Measurements from ENCODE around the gene CD28. TPM values are rescaled to one million over a fixed set of nuclear protein-coding genes. Genes with fewer than 3 reads are reported as not detected.
"Not testable (repeated sequence)": the region's sequence is repeated elsewhere in the genome, so short reads cannot be mapped to it uniquely, and the experiment has no call there.

The CD28 gene
- total RNA-seq, 2 donors from 2014 or later: 2.5 to 2.9 TPM

- intact Hi-C loops (cut with DNase I): no loop called here
- no peak for DNase-seq
- ATAC-seq: no peak
Observed at GRCh38 chr2:203763241-203763937, 57.0 kb downstream of the CD28 start.

GRCh38 chr2:203763938-203764664 is 57.7 kb downstream of the CD28 start:
- intact Hi-C loops (cut with DNase I): no loop called here
- DNase-seq (no peak), ATAC-seq (no peak)

GRCh38 chr2:203772456-203773165 is 66.2 kb downstream of the CD28 start:
- intact Hi-C loops (cut with DNase I): no loop called here

GRCh38 chr2:203774760-203775159 is 68.3 kb downstream of the CD28 start:
- no peak for ATAC-seq
- DNase-seq: no peak
- intact Hi-C loops (cut with DNase I): no loop called here

More at GRCh38 chr2:203772456-203773165, 66.2 kb downstream of the CD28 start:
- no peak for DNase-seq
- ATAC-seq: no peak

GRCh38 chr2:203775684-203776083 is 69.2 kb downstream of the CD28 start:
- DNase-seq: no peak
- ATAC-seq: no peak
- intact Hi-C loops (cut with DNase I): no loop called here

GRCh38 chr2:203777030-203777429 is 70.6 kb downstream of the CD28 start:
- peak in 1 of 2 donors; percentile 70 for ATAC-seq
- intact Hi-C loops (cut with DNase I): no loop called here
- no peak for DNase-seq

DNA sequence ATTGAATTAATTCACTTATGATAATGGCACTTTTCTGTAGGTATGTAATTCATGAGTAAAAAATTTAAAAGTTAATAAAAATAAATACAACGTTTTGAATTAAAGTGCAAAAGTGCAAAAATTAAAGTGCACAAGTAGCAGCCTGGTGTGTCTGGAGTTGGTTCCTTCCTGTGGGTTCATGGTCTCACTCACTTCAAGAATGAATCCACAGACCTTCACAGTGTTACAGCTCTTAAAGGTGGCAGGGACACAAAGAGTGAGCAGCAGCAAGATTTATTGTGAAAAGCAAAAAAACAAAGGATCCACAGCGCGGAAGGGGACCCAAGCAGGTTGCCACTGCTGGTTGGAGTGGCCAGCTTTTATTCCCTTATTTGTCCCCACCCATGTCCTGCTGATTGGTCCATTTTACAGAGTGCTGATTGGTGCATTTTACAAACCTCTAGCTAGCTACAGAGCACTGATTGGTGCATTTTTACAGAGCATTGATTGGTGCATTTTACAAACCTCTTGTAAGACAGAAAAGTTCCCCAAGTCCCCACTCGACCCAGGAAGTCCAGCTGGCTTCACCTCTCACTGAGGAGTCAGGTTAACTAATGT is 73.1 kb downstream of the CD28 start:
- intact Hi-C loops (cut with DNase I); ATAC-seq; DNase-seq: not testable (repeated sequence)

DNA sequence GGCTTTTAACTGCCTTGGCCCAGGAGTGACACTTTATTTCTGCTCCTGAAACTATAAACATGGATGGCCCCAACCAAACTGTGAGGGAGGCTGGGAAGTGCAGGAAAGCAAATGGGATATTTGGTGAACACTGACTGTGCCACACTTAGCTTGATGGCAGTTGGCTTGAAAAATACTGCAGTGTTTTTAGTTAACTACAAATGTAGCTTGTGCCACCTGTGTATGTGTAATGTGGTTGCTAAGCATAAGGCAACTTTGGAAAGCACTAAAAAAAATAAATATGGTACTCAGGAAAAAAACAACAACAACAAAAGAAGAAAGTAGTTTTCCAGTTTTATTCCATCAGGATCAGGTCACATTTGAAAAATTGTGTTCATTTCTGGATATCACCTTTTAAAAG is 73.8 kb downstream of the CD28 start:
- ATAC-seq (no peak), DNase-seq (no peak)
- intact Hi-C loops (cut with DNase I): no loop called here

- no peak for ATAC-seq
- intact Hi-C loops (cut with DNase I): no loop called here
- DNase-seq: no peak
Observed at GRCh38 chr2:203781151-203781550, 74.7 kb downstream of the CD28 start.

DNA sequence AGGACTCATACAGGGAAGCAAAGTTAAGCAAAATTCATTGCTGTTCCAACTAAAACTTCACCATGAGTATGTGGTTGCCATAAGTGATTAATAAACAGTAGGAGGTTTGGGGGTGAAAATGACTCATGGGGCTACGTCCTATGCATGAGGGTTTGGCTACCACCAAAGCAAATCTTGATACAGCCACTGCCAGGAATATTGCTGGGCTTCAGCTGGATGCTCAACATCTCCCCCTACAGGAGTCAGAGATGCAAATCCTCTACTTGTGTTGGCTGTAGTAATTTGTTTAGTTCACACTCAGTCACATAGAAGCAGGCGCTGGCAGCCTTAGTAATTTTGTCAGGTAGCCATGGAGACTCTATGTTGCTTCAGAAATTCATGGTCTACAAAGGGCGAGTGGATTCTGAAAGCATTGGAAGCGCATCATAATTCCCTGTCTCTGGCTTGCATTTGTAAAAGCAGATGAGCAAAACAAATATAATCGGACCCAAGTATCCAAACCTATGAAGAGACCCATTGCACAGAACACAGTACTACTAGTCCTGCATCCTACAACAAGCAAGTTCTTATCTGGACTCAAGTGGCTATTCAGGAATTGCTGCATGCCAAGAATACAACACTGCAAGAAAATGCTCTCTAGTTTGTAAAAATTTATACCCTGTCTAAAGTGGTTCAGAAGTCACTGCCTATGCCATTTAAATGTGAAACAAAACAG is 76.0 kb downstream of the CD28 start:
- intact Hi-C loops (cut with DNase I): no loop called here
- DNase-seq (peak; percentile 46), ATAC-seq (peak; percentile 71 to 89)

DNA sequence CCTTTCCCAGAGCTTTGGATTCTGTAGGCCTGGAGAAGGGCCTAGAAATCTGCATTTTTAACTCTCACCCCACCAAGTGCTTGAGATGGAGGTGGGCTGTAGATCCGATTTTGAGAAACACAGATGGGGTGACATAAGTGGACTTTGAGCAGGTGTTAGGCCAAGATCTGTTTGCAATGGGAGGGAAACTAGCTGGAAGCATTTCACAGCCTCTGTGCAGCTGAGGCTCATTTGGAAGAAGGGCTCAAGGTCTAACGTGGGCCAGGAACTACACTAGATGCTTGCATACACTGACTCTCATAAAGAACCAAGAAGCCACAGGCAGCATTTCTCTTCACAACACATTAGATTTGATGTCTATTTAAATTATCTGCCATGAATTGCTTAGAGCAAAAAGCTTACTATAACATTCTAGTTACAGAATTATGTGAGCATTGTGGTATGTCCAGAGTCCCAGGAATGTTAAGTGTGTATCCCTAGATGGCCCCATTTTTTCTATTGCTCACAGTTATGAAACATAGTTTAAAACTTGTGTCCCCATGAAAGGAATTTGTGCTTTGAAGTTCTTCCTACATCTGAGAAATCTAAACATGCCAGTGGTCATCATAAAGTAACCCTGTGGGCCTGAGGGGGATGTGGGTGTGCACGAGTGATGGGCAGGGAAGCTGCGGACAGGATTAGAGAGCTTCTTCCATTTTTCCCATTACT is 77.2 kb downstream of the CD28 start:
- no peak for ATAC-seq
- no peak for DNase-seq
- intact Hi-C loops (cut with DNase I): no loop called here

- intact Hi-C loops (cut with DNase I); ATAC-seq; DNase-seq: not testable (repeated sequence)
Observed at GRCh38 chr2:203784710-203785270, 78.4 kb downstream of the CD28 start.

- intact Hi-C loops (cut with DNase I); DNase-seq; ATAC-seq: not testable (repeated sequence)
Observed at GRCh38 chr2:203785391-203786110, 79.1 kb downstream of the CD28 start.

DNA sequence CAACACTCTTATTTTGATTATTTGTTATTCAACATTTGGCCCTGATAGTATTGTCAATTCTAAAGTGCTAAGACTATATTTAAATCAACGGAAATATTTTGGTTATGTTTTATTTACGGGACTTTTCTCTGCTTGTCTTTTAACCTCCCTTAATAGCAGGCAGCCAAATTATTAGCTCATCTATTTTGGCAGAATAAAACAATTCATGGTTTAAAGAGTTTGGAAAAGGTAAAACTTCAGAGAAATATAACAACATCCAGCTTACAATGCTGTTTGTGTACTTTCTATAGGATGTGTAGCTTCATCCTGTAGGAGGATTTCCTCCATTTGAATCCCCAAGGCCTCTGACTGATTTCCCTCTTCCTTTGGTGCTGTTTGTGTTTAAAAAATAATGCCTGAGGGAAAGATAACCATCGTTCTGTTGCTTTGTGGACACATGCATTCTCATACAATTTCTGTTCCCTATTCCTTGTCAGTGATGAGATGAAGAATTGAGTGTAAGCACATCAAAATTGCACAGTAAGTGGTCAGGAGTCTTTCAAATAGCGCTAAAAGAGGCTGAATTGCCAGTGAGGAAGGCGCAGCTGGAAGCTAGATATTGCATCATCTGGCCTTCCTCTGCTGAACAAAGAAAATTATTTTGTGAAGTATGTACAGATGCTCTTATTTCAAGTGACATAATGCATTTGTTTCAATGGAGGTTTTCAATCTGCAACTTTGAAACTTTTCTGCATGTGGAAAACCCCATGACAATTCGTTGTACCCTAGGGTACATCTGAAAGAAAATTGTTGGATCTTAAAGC is 80.3 kb downstream of the CD28 start:
- peak; percentile 70 to 71 for ATAC-seq
- DNase-seq: no peak

GRCh38 chr2:203787979-203788378 is 81.5 kb downstream of the CD28 start:
- peak in 1 of 2 donors; percentile 35 for ATAC-seq
- intact Hi-C loops (cut with DNase I): no loop called here

More for the DNA sequence above, 80.3 kb downstream of the CD28 start:
- intact Hi-C loops (cut with DNase I): no loop called here

More at GRCh38 chr2:203787979-203788378, 81.5 kb downstream of the CD28 start:
- DNase-seq: no peak

Measured in left cardiac atrium (tissue), 4 donors.